HL-60 (cell line): Measurements from ENCODE around the gene ASTN2.

Experiments used
- DNase-seq, 2 experiments: peaks; one replicate each; pipeline ENCODE4 v3.0.0-alpha.2; 2010 to 2020; ENCODE audit warnings: low read depth in 1 of 2, low spot score in 1 of 2
- H3K27ac ChIP-seq: fragments of 250-450 bp; sonication (Bioruptor Pico); replicated peaks from 2 replicates; pipeline ENCODE4 v1.5.1; 2020; ENCODE audit warnings: mild to moderate bottlenecking, moderate library complexity
- H3K27me3 ChIP-seq: fragments of 250-450 bp; sonication (Bioruptor Pico); 2 replicates; pipeline ENCODE4 v1.5.1; 2021; ENCODE audit warnings: mild to moderate bottlenecking, moderate library complexity; ENCODE audit not compliant: insufficient read depth, poor library complexity, severe bottlenecking
- H3K4me3 ChIP-seq: replicated peaks from 2 replicates; pipeline ENCODE4 v1.5.1; 2011; ENCODE audit warnings: mild to moderate bottlenecking, control low read depth, low read length; ENCODE audit not compliant: insufficient read depth
- CTCF ChIP-seq: IDR thresholded peaks from one replicate; pipeline ENCODE4 v1.5.1; 2011; ENCODE audit warnings: low read length, control low read depth, inconsistent platforms; ENCODE audit not compliant: insufficient read depth
- GABPA ChIP-seq: IDR thresholded peaks from 2 replicates; pipeline ENCODE4 v1.6.1; 2012; ENCODE audit warnings: low read depth
- POLR2AphosphoS5 ChIP-seq: IDR thresholded peaks from 2 replicates; pipeline ENCODE4 v1.6.1; 2012; ENCODE audit warnings: low read depth
- REST ChIP-seq: IDR thresholded peaks from 2 replicates; pipeline ENCODE4 v1.6.1; 2012; ENCODE audit warnings: low read depth; ENCODE audit not compliant: insufficient replicate concordance
- SPI1 ChIP-seq: IDR thresholded peaks from 2 replicates; pipeline ENCODE4 v1.6.1; 2012; ENCODE audit warnings: low read depth, mild to moderate bottlenecking, borderline replicate concordance

ASTN2 gene

GRCh38 chr9:116689486-116690032, 725.3 kb downstream of the ASTN2 start:
- Histone ChIP-seq H3K27me3 (peaks cover 19% of the 10 kb centered on the region), H3K27ac (no peak overlapping the region), H3K4me3 (no peak overlapping the region)
- TF ChIP-seq SPI1: no peak
- no peak for TF ChIP-seq GABPA
- no peak for TF ChIP-seq POLR2AphosphoS5
- no peak for TF ChIP-seq CTCF
- no peak for TF ChIP-seq REST
- DNase-seq: no peak

GRCh38 chr9:116688806-116689485, 725.9 kb downstream of the ASTN2 start:
- DNase-seq: no peak
- Histone ChIP-seq H3K4me3 (no peak overlapping the region), H3K27ac (no peak overlapping the region), H3K27me3 (peaks cover 19% of the 10 kb centered on the region)
- TF ChIP-seq GABPA (no peak), REST (no peak), SPI1 (no peak), POLR2AphosphoS5 (no peak), CTCF (no peak)

DNA sequence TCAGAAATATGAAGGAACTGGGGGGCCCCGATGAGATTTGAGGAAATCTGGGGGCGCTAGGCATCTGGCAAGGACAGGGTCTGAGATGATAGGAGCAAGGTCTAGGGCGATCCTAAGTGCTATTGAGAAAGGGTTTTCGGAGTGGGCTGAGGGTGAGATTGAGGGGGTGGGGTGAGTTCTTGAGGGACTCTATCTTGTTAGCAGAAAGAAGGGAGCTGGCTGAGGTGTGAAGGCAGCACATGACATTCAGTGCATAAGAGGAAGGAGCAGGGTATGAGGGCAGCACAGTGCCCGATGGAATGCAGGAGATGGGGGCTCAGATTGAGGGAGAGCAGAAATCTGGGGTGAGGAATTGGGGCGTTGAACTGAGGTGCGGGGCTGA, 727.1 kb downstream of the ASTN2 start:
- Histone ChIP-seq H3K27ac (no peak overlapping the region), H3K4me3 (no peak overlapping the region), H3K27me3 (peaks cover 19% of the 10 kb centered on the region)
- DNase-seq: no peak
- TF ChIP-seq SPI1 (no peak), CTCF (no peak), POLR2AphosphoS5 (no peak), GABPA (no peak), REST (no peak)
